Activated T-helper 1 cell treated with anti-CD3 and anti-CD28 coated beads, Interleukin-12 subunit alpha, Interleukin-12 subunit beta, Interleukin-2, Interleukin-4 antibody, amounts not matched to agents 30 ng/mL and 10 ng/mL and 1 ng/mL, durations not matched to agents 14 hours and 24 hours and 36 hours (primary cell): ENCODE measurements around the gene PKNOX2. TPM values are rescaled to one million over a fixed set of nuclear protein-coding genes. Genes with fewer than 3 reads are reported as not detected.
"Not testable (repeated sequence)": the region's sequence is repeated elsewhere in the genome, so short reads cannot be mapped to it uniquely, and the experiment has no call there.

Source experiments
- DNase-seq: peaks from one replicate; pipeline ENCODE4 v3.0.0; 2021; ENCODE audit warnings: low spot score
- H3K27ac Mint-ChIP-seq: one replicate; pipeline ENCODE4 v1.8.0; 2021; ENCODE audit warnings: mild to moderate bottlenecking, mixed read lengths
- H3K27me3 Mint-ChIP-seq: one replicate; pipeline ENCODE4 v1.8.0; 2022; ENCODE audit warnings: mild to moderate bottlenecking, moderate library complexity, mixed read lengths; ENCODE audit not compliant: insufficient read depth
- H3K36me3 Mint-ChIP-seq: one replicate; pipeline ENCODE4 v1.8.0; 2021; ENCODE audit warnings: low read depth, mixed read lengths
- H3K4me1 Mint-ChIP-seq: one replicate; pipeline ENCODE4 v1.8.0; 2021; ENCODE audit warnings: low read depth, mixed read lengths
- H3K4me3 Mint-ChIP-seq: one replicate; pipeline ENCODE4 v1.8.0; 2021; ENCODE audit warnings: mild to moderate bottlenecking, moderate library complexity, mixed read lengths
- H3K9me3 Mint-ChIP-seq: one replicate; pipeline ENCODE4 v1.8.0; 2021; ENCODE audit warnings: mixed read lengths
- intact Hi-C: fragments of 100-400 bp; cut with micrococcal nuclease; formaldehyde crosslinking; loops from one replicate; pipeline ENCODE4 v1.15.1; 2024
- total RNA-seq: library from RNA; stranded (reverse); gene quantifications from 2 replicates; pipeline ENCODE4 v1.2.3, GENCODE V29; 2022

The PKNOX2 gene
- total RNA-seq, 1 donor from 2014 or later = not detected

DNA sequence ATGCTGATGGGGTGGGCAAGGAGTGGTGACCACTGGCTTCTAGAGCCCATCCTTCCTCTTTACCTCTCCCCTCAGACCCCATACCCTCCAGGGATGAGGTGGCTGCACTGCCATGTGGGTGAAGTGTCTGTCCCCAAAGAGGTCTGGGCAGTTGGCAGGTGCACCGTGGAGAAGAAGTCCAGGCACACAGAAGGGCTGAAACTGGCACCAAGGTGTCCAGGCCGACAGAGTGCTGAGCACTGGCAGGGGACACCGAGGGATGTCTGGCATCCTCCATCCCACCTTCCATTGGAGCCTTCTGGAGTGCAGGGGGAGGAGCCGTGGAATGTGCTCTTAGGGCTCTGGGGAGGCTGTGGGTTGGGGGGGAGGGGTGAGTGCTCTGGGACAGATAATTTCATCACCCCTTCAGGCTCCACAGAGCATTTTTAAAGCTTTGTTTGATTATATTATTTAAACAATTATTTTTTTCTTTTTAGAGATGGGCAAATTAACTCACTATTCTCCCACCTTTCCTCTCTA, 37.9 kb downstream of the PKNOX2 start:
- intact Hi-C loops = no loop called here
- H3K4me1 Mint-ChIP-seq = no peaks in the 10 kb centered on the region
- DNase-seq = no peak
- H3K36me3 Mint-ChIP-seq = no peaks in the 10 kb centered on the region
- H3K9me3 Mint-ChIP-seq = no peaks in the 10 kb centered on the region
- no peak overlapping the region for H3K4me3 Mint-ChIP-seq
- no peak overlapping the region for H3K27ac Mint-ChIP-seq
- peaks cover 6% of the 10 kb centered on the region for H3K27me3 Mint-ChIP-seq

DNA sequence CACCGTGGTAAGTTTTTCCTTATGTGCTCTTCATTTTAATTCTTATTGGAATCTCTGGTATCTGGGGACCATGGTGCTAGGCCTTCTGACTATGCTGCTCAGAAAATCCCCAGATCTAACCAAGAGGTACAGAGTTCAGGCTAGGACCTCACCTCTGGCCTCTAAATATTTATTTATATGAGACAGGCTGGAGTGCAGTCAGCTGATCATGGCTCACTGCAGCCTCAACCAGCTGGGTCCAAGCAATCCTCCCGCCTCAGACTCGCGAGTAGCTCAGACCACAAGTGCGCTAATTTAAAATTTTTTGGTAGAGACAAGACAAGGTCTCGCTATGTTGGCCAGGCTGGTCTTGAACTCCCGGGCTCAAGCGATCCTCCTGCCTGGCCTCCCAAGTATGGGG, 38.4 kb downstream of the PKNOX2 start:
- Mint-ChIP-seq H3K4me1 (no peaks in the 10 kb centered on the region), H3K27me3 (peaks cover 4% of the 10 kb centered on the region), H3K36me3 (no peaks in the 10 kb centered on the region), H3K4me3 (no peak overlapping the region), H3K27ac (no peak overlapping the region), H3K9me3 (no peaks in the 10 kb centered on the region)
- DNase-seq = no peak
- intact Hi-C loops = no loop called here

DNA sequence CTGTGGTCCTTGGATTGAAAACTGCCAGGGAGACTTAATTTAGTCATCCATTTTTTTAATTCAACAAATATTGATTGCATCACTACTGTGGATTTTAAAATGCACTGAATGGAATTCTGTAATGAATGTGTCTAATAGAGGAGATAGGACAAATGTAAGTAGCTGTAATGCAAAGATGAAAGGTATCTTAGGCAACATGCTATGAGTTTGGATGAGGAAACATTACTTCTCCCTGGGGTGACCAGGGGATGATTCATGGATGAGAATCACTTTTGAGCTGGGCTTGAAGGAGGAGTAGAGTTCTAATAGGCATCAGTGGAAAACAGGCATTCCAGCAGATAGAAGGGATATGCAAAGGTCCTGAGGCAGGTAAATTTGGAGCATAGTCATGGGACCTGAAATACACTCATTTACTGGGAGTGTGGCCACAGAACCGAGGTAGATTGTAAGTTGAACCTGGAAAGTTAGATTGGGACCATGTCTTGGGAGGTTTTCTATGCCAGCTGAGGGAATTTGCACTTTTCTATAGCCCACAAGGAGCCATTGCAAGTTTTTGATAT, 43.4 kb downstream of the PKNOX2 start:
- Mint-ChIP-seq H3K9me3 (no peaks in the 10 kb centered on the region), H3K4me3 (no peak overlapping the region), H3K4me1 (no peaks in the 10 kb centered on the region), H3K36me3 (no peaks in the 10 kb centered on the region), H3K27me3 (peaks cover 3% of the 10 kb centered on the region), H3K27ac (no peak overlapping the region)
- no peak for DNase-seq
- intact Hi-C loops = no loop called here

DNA sequence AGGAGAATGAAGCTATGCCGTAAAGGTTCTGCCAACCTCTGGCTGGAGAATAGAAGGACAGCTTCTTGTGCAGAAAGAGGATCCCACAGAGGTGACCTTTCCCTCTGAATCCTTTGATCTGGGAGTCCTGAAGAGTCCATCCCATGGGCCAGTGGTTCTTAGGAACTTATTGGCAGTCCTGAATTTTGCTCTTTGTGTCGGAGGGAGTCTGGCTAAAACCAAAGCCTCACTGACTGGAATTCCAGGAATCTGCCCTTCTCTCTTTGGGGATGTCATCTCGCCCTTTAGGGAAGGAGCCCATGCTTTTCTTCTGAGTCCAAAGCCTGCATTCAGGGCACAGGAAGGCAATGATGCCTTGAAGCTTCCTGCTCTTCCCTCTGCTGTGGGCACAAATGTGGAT, 45.5 kb downstream of the PKNOX2 start:
- Mint-ChIP-seq H3K4me3 (no peak overlapping the region), H3K9me3 (no peaks in the 10 kb centered on the region), H3K27me3 (peaks cover 7% of the 10 kb centered on the region), H3K36me3 (no peaks in the 10 kb centered on the region), H3K4me1 (no peaks in the 10 kb centered on the region), H3K27ac (no peak overlapping the region)
- intact Hi-C loops = no loop called here
- no peak for DNase-seq

DNA sequence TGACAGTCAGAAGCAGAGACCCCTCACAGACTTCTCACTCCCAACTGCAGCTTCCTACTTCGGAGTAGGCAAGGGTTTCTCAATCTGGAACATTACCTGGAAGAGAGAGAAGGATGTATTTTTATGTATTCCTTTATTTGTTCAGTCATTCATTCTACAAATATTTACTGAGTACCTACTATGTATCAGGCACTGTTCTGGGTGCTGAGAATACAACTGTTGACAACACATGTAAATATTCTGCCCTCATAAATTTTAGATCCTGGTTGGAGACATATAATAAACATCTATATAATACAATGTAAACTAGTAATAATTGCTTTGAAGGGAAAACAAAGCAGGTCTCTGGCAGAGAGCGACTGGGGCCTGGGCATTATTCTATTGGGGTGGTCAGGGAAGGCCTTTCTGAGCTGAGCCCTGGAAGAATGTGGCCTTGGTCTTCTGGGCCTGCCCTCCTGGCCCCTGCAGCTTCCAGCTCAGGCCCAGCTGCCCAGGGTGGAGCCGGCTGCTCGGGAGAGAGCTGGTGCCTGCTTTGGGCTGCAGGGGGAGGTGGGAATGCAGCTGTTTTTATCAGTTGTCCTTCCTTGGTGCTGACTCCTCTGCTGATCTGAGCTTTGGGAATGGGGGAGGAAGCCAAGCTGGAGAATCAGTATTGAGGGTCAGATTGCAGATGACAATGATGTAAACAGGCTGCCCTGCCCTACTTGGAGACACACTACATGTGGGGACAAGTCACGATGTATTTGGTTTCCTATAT, 46.8 kb downstream of the PKNOX2 start:
- Mint-ChIP-seq H3K36me3 (no peaks in the 10 kb centered on the region), H3K4me1 (no peaks in the 10 kb centered on the region), H3K27me3 (peaks cover 7% of the 10 kb centered on the region), H3K9me3 (no peaks in the 10 kb centered on the region), H3K27ac (no peak overlapping the region), H3K4me3 (no peak overlapping the region)
- no peak for DNase-seq
- intact Hi-C loops = no loop called here

DNA sequence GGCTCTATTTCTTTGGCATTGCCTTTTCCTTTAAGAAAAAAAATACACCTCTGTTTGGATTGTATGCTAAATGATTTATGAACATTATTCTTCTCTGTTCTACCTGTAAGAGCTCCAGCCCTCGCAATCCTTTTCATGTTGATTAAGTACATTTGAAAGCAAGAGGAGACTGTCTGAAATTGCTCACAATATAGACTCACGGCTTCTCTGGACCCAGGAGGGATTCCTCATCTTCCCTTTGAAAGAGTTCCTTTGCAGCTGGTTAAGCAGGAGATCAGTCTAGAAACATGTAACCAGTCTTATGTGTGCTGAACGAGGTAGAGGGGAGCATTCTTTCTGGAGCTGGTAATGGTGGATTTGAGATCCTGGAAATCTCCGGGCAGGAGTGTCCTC, 47.4 kb downstream of the PKNOX2 start:
- no peaks in the 10 kb centered on the region for H3K36me3 Mint-ChIP-seq
- no peak overlapping the region for H3K4me3 Mint-ChIP-seq
- intact Hi-C loops = no loop called here
- DNase-seq = no peak
- H3K27ac Mint-ChIP-seq = no peak overlapping the region
- H3K9me3 Mint-ChIP-seq = no peaks in the 10 kb centered on the region
- H3K4me1 Mint-ChIP-seq = no peaks in the 10 kb centered on the region
- peaks cover 5% of the 10 kb centered on the region for H3K27me3 Mint-ChIP-seq

DNA sequence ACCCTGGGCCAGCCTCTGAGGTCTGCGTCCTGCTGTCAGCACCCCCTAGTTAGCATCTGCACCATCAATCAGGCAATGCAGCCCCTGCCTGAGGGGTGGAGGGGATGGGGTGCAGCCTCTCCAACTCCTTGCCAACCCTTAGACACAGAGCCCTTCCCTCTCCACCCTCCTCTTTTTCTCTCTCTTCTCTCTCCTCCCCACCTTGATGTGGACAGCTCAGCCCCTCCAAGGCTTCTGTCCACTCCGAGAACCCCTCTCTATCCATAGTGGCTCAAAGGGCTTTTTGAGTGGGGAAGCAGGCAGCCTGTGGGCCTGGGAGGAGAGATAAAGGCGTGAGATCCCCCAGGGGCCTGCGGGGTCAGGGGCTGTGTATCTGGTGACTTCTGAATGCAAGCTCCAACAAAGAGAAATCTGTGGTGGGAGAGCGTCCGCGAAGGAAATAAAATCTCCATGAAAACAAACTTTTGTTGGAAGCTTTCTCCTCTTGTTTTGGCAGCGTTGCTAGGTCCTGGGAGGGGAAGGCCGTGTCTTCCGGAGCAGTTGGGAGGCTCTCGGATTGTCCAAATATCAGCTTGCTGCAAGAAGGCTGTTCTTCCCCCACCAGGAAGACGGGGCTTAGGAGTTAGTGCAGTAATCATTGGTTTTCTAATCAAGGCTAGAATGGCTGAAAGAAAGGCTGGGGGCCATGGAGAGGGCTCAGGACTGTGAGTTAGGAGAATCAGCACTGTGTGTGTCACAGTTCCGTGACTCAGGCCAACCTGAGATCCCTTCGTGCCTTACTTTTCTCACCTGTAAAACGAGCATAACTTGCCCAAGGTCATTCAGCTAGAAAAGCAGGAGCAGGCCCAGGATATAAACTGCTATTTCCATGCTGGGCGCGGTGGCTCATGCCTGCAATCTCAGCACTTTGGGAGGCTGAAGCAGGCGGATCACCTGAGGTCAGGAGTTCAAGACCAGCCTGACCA, 50.3 kb downstream of the PKNOX2 start:
- no peaks in the 10 kb centered on the region for H3K4me1 Mint-ChIP-seq
- no peak overlapping the region for H3K4me3 Mint-ChIP-seq
- no peak for DNase-seq
- intact Hi-C loops = no loop called here
- H3K27ac Mint-ChIP-seq = no peak overlapping the region
- no peaks in the 10 kb centered on the region for H3K9me3 Mint-ChIP-seq
- H3K27me3 Mint-ChIP-seq = peaks cover 7% of the 10 kb centered on the region
- H3K36me3 Mint-ChIP-seq = no peaks in the 10 kb centered on the region

DNA sequence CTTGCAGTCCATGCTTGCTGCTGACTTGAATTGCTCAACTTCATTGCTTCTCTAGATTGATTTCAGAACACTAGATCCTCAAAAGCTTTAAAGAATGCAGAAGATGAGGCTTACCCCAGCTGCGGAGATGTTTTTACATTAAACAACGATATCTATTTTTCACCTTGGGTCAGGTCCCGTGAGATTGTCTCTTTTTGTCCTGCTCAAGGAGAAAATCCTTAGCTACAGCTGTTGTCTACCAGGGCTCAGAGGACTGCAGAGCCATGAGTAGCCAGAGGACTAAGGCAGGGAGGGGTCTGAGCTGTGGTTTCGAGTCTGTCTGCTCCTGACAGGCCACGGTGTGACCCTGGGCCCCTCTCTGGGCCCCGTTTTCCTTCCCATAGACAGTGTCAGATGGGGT, 51.4 kb downstream of the PKNOX2 start:
- H3K27me3 Mint-ChIP-seq = peaks cover 7% of the 10 kb centered on the region
- no peaks in the 10 kb centered on the region for H3K9me3 Mint-ChIP-seq
- no peak overlapping the region for H3K27ac Mint-ChIP-seq
- no peak overlapping the region for H3K4me3 Mint-ChIP-seq
- no peaks in the 10 kb centered on the region for H3K36me3 Mint-ChIP-seq
- DNase-seq = no peak
- no peaks in the 10 kb centered on the region for H3K4me1 Mint-ChIP-seq
- intact Hi-C loops = no loop called here

DNA sequence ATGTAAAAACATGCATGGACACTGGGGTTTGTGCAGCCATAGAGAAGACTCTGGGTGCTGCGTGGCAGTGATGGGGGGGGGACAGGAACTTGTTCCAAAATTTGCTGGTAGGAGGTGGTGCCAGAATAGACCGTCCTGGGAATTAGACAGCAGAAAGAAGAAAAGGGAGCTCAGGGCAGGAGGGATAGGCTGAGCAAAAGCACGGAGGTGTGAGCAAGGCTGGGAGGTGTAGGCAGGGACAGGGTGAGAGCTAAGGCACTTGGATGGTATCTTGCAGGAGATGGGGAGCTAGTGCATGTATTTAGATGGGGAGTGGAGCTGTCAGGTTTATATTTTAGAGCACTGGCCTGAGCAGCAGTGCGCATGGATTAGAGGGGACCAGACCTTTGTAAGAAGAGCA, 53.8 kb downstream of the PKNOX2 start:
- no peak overlapping the region for H3K27ac Mint-ChIP-seq

DNA sequence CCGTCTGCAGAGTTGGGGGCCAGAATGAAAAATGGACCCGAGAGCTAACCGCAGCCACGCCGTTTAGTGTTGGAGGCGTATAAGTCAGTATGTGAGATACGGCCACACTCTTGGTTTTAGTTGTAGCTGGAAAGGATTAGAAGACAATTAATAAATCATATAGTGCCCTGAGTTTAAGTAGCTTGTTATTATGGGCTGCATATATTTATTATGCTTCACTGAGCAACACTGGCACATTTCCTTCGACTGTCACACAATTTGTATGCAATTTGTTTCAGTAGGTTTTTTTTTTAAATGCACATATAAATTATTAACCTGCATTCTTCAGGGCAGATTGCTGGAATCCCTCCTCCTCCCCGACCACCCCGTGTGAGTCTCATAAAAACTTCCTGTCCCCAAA, 56.9 kb downstream of the PKNOX2 start:
- Mint-ChIP-seq H3K27me3 (peaks cover 2% of the 10 kb centered on the region), H3K4me3 (no peak overlapping the region), H3K27ac (no peak overlapping the region), H3K36me3 (no peaks in the 10 kb centered on the region), H3K4me1 (no peaks in the 10 kb centered on the region), H3K9me3 (no peaks in the 10 kb centered on the region)
- intact Hi-C loops = no loop called here
- no peak for DNase-seq

More for the DNA sequence above, 53.8 kb downstream of the PKNOX2 start:
- Mint-ChIP-seq H3K36me3 (no peaks in the 10 kb centered on the region), H3K4me1 (no peaks in the 10 kb centered on the region), H3K9me3 (no peaks in the 10 kb centered on the region), H3K4me3 (no peak overlapping the region), H3K27me3 (peaks cover 4% of the 10 kb centered on the region)
- intact Hi-C loops = no loop called here
- no peak for DNase-seq

DNA sequence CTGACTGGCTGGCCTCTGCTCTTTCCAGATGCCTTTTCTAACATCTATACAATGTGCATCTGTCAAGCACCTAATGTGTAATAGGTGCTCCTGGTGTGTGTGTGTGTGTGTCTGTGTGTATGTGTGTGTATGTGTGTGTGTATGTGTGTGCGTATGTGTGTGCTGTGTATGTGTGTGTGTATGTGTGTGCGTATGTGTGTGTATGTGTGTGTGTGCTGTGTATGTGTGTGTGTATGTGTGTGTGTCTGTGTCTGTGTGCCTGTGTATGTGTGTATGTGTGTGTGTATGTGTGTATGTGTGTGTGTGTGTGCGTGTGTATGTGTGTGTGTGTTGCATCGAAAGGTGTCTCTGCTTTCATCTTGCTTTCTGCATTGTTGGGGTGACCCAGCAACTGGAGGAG, 57.9 kb downstream of the PKNOX2 start:
- no peak for DNase-seq
- Mint-ChIP-seq H3K4me1 (no peaks in the 10 kb centered on the region), H3K36me3 (no peaks in the 10 kb centered on the region), H3K4me3 (no peak overlapping the region), H3K9me3 (no peaks in the 10 kb centered on the region), H3K27me3 (peaks cover 5% of the 10 kb centered on the region), H3K27ac (no peak overlapping the region)
- intact Hi-C loops = no loop called here

DNA sequence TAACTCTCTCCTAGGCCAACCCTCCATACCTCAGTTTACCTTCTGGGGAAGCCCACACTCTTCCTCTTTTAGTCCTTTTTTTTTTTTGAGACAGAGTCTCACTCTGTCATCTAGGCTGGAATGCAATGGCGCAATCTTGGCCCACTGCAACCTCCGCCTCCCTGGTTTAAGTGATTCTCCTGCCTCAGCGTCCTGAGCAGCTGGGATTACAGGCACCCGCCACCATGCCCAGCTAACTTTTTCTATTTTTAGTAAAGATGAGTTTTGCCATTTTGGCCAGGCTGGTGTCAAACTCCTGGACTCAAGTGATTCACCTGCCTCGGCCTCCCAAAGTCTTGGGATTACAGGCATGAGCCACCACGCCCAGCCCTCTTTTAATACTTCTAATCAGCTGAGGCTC, 58.6 kb downstream of the PKNOX2 start:
- H3K27me3 Mint-ChIP-seq, H3K27ac Mint-ChIP-seq, H3K9me3 Mint-ChIP-seq, H3K4me3 Mint-ChIP-seq, H3K4me1 Mint-ChIP-seq, intact Hi-C loops, H3K36me3 Mint-ChIP-seq, DNase-seq: not testable (repeated sequence)

DNA sequence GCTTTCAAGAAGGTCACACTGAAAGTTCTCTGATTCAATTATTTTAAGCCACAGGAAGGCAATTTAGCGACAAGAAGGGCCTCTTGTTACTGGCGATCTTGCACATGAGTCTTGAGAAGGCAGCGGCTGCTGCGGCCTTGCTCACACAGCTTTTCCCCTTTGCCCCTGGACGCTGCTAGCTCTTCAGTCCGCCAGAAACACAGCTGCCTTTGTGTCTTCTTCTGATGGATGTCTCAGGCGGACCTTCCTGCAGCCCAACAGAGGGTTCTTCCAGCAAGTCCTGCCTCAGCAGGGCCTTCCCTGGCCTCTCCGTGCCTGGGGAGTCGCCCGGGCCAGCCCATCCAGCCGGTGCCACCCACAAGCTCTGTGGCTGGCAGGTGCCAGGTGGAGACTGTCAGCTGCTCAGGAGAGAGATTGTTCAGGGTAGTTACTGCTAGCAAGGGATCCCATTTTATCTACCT, 59.4 kb downstream of the PKNOX2 start:
- DNase-seq = no peak
- Mint-ChIP-seq H3K4me3 (no peak overlapping the region), H3K27ac (no peak overlapping the region), H3K9me3 (no peaks in the 10 kb centered on the region), H3K27me3 (peaks cover 2% of the 10 kb centered on the region), H3K36me3 (no peaks in the 10 kb centered on the region), H3K4me1 (no peaks in the 10 kb centered on the region)
- intact Hi-C loops = no loop called here
